DND-41 (cell line): ENCODE data around the gene FCSK.

Experiments
- ATAC-seq: fragments of 200-7000 bp; cut with Tn5 transposase; 3 replicates; pipeline ENCODE4 v1.9.1; 2021; ENCODE audit warnings: low read depth; ENCODE audit not compliant: insufficient read depth
- DNase-seq: peaks from one replicate; pipeline ENCODE4 v3.0.0-alpha.2; 2020
- H2AFZ ChIP-seq: 2 replicates; pipeline ENCODE4 v1.6.0; 2012; ENCODE audit warnings: low read depth, low read length
- H3K27ac ChIP-seq: 2 replicates; pipeline ENCODE4 v1.5.1; 2012; ENCODE audit warnings: low read length, inconsistent platforms
- H3K27me3 ChIP-seq: fragments of 200-600 bp; sonication (generic); 2 replicates; pipeline ENCODE4 v1.6.0; 2012; ENCODE audit warnings: low read length, mild to moderate bottlenecking, inconsistent platforms; ENCODE audit not compliant: insufficient read depth, poor library complexity
- H3K36me3 ChIP-seq: 2 replicates; pipeline ENCODE4 v1.5.1; 2012; ENCODE audit warnings: low read length, inconsistent platforms; ENCODE audit not compliant: insufficient read depth
- H3K4me1 ChIP-seq: 2 replicates; pipeline ENCODE4 v1.5.1; 2012; ENCODE audit warnings: mild to moderate bottlenecking, low read length; ENCODE audit not compliant: insufficient read depth
- H3K4me2 ChIP-seq: 2 replicates; pipeline ENCODE4 v1.6.0; 2012; ENCODE audit warnings: mild to moderate bottlenecking, moderate library complexity, low read length, inconsistent platforms; ENCODE audit not compliant: insufficient read depth
- H3K4me3 ChIP-seq, 2 experiments: fragments of 200-600 bp in 1 of 2; shearing (Covaris generic) in 1 of 2; 2 replicates each; pipeline ENCODE4 v1.5.1; 2012 to 2016; ENCODE audit warnings: inconsistent platforms in 2 of 2, low read length in 2 of 2, mild to moderate bottlenecking in 2 of 2, low read depth in 1 of 2, moderate library complexity in 1 of 2
- H3K79me2 ChIP-seq: 2 replicates; pipeline ENCODE4 v1.6.0; 2012; ENCODE audit warnings: low read length, inconsistent platforms; ENCODE audit not compliant: insufficient read depth
- H3K9ac ChIP-seq: 2 replicates; pipeline ENCODE4 v1.6.0; 2012; ENCODE audit warnings: low read depth, mild to moderate bottlenecking, inconsistent platforms, low read length, moderate library complexity
- H3K9me3 ChIP-seq: 2 replicates; pipeline ENCODE4 v1.5.1; 2012; ENCODE audit warnings: low read length, moderate library complexity, mild to moderate bottlenecking, inconsistent platforms; ENCODE audit not compliant: insufficient read depth, severe bottlenecking
- H4K20me1 ChIP-seq: 2 replicates; pipeline ENCODE4 v1.6.0; 2012; ENCODE audit warnings: low read length; ENCODE audit not compliant: insufficient read depth
- EZH2 ChIP-seq: IDR thresholded peaks from 3 replicates; pipeline ENCODE4 v1.6.1; 2012; ENCODE audit warnings: borderline replicate concordance, low read depth, mild to moderate bottlenecking, moderate library complexity, low read length, inconsistent platforms; ENCODE audit not compliant: severe bottlenecking
- TF ChIP-seq, protein P1 (sequence below): IDR thresholded peaks from 2 replicates; pipeline ENCODE4 v1.5.1; 2012; ENCODE audit warnings: borderline replicate concordance, low read length, moderate library complexity, mild to moderate bottlenecking; ENCODE audit not compliant: poor library complexity, severe bottlenecking; ENCODE audit errors: extremely low read depth

FCSK gene

GRCh38 chr16:70490261-70490660 lies 35.9 kb downstream of the FCSK start:
- Histone ChIP-seq H3K9me3 (no peaks in the 10 kb centered on the region), H3K4me2 (no peak overlapping the region), H2AFZ (no peak overlapping the region), H4K20me1 (no peaks in the 10 kb centered on the region), H3K27me3 (no peaks in the 10 kb centered on the region), H3K36me3 (peaks cover 28% of the 10 kb centered on the region), H3K9ac (no peak overlapping the region), H3K79me2 (no peaks in the 10 kb centered on the region), H3K4me3 (no peak overlapping the region), H3K27ac (no peak overlapping the region), H3K4me1 (no peaks in the 10 kb centered on the region)
- TF ChIP-seq EZH2 = no peak
- TF ChIP-seq, protein P1, sequence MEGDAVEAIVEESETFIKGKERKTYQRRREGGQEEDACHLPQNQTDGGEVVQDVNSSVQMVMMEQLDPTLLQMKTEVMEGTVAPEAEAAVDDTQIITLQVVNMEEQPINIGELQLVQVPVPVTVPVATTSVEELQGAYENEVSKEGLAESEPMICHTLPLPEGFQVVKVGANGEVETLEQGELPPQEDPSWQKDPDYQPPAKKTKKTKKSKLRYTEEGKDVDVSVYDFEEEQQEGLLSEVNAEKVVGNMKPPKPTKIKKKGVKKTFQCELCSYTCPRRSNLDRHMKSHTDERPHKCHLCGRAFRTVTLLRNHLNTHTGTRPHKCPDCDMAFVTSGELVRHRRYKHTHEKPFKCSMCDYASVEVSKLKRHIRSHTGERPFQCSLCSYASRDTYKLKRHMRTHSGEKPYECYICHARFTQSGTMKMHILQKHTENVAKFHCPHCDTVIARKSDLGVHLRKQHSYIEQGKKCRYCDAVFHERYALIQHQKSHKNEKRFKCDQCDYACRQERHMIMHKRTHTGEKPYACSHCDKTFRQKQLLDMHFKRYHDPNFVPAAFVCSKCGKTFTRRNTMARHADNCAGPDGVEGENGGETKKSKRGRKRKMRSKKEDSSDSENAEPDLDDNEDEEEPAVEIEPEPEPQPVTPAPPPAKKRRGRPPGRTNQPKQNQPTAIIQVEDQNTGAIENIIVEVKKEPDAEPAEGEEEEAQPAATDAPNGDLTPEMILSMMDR = no peak
- no peak for ATAC-seq
- DNase-seq = no peak

- Histone ChIP-seq H3K4me1 (no peaks in the 10 kb centered on the region), H2AFZ (no peak overlapping the region), H3K27me3 (no peaks in the 10 kb centered on the region), H3K4me2 (no peak overlapping the region), H3K36me3 (peaks cover 54% of the 10 kb centered on the region), H3K79me2 (no peaks in the 10 kb centered on the region), H3K9ac (no peak overlapping the region), H4K20me1 (no peaks in the 10 kb centered on the region), H3K4me3 (no peak overlapping the region), H3K27ac (no peak overlapping the region), H3K9me3 (no peaks in the 10 kb centered on the region)
- TF ChIP-seq, protein P1 = no peak
- no peak for TF ChIP-seq EZH2
- no peak for ATAC-seq
- DNase-seq = no peak
Observed at GRCh38 chr16:70493802-70494201, 39.4 kb downstream of the FCSK start.

GRCh38 chr16:70494202-70494770 lies 39.9 kb downstream of the FCSK start:
- H4K20me1 ChIP-seq = no peaks in the 10 kb centered on the region
- TF ChIP-seq, protein P1 = no peak
- no peak for TF ChIP-seq EZH2
- no peaks in the 10 kb centered on the region for H3K79me2 ChIP-seq
- no peak overlapping the region for H3K9ac ChIP-seq
- H3K4me1 ChIP-seq = no peaks in the 10 kb centered on the region
- H3K27me3 ChIP-seq = no peaks in the 10 kb centered on the region
- H3K4me2 ChIP-seq = no peak overlapping the region
- DNase-seq = no peak
- H3K4me3 ChIP-seq = no peak overlapping the region
- peaks cover 55% of the 10 kb centered on the region for H3K36me3 ChIP-seq
- H3K9me3 ChIP-seq = no peaks in the 10 kb centered on the region
- no peak overlapping the region for H2AFZ ChIP-seq
- no peak overlapping the region for H3K27ac ChIP-seq
- peak; percentile 73 for ATAC-seq

GRCh38 chr16:70494777-70495176 lies 40.4 kb downstream of the FCSK start:
- Histone ChIP-seq H3K4me1 (no peaks in the 10 kb centered on the region), H2AFZ (no peak overlapping the region), H3K9ac (no peak overlapping the region), H3K79me2 (no peaks in the 10 kb centered on the region), H3K27me3 (no peaks in the 10 kb centered on the region), H3K9me3 (no peaks in the 10 kb centered on the region), H4K20me1 (no peaks in the 10 kb centered on the region), H3K4me2 (no peak overlapping the region), H3K36me3 (peaks cover 52% of the 10 kb centered on the region), H3K27ac (no peak overlapping the region), H3K4me3 (no peak overlapping the region)
- DNase-seq (no peak), ATAC-seq (no peak)
- no peak for TF ChIP-seq EZH2
- TF ChIP-seq, protein P1 = no peak
